Stimulated activated CD8-positive, alpha-beta memory T cell treated with anti-CD3 and anti-CD28 coated beads, Interleukin-4, amount 100 ng/mL, for 1 hour (primary cell): ENCODE measurements around the gene SLC16A10.
"Not testable (repeated sequence)": the region's sequence is repeated elsewhere in the genome, so short reads cannot be mapped to it uniquely, and the experiment has no call there.

Experiments used
- DNase-seq, 2 donors: peaks; one replicate each; pipeline ENCODE4 v3.0.0-alpha.2; 2020; ENCODE audit warnings: low read depth in 2 of 2, low spot score in 1 of 2

Gene SLC16A10

DNA sequence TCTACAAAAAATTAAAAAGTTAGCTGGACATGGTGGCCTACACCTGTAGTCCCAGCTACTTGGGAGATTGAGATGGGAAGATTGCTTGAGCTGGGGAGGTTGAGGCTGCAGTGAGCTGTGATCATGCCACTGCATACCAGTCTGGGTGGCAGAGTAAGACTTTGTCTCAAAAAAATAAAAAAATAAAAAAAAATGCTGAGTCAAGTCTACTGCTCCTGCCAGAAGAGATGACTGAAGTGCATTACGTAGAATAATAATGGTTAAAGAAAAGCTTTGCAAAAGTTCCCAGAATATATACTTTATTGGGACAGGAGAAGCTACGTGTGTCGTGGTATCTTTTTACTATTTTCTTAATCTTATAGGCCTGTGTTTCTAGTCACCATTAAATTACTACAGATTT, 125.3 kb downstream of the SLC16A10 start:
- no peak for DNase-seq

GRCh38 chr6:111215131-111215530, 127.8 kb downstream of the SLC16A10 start:
- no peak for DNase-seq

GRCh38 chr6:111219785-111220184, 132.5 kb downstream of the SLC16A10 start:
- no peak for DNase-seq

DNA sequence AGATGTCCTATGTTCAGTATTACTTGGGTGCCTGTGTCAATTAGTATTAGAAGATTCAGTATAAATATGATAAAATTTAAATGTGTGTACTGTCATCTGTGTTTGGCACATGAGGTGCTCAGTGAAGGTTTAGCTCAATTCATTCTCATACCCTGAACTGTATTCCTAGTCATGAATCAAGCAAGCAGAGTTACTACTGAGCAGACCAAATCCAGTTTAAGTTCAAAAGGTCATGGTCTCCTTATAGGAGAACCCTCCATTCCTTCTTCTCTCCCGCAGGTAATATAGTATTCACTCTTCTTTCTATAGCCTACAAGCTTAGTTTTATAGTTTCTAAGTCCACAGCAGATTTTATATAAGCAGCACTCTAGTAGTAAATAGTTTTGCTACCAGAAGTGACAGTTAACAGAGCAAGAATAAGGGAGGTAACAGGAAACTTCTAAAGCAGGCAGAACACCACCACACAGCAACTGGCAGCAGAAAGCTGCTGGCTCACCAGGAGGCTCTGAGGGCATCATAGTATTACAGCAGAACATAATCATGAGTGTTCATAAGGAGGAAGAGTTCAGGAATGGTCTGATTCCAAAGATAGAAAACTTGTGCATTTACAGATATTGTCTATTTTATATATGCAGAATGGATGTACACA, 133.2 kb downstream of the SLC16A10 start:
- DNase-seq = no peak

GRCh38 chr6:111221804-111222203, 134.5 kb downstream of the SLC16A10 start:
- DNase-seq = no peak

- DNase-seq = no peak
Observed at GRCh38 chr6:111222341-111222740, 135.0 kb downstream of the SLC16A10 start.

DNA sequence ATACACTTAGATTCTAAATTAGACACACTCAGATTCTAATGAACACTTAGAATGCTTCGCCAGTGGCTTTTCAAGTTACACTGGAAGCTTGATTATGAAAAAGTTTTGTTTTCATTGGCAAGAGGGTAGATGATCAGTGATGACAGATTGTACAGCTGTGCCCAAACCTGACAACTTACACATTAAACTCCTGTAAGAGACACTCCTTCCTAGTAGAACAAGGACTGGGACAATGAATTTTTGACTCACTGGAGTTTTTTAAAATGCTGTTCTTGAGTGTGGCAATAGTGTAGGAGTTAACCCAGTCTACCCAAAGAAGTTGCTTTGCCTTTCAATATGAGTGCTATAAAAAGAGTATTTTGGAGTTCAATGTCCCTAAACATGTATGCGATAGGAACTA, 140.8 kb downstream of the SLC16A10 start:
- DNase-seq = no peak

- DNase-seq = no peak
Observed at GRCh38 chr6:111230351-111231089, 143.2 kb downstream of the SLC16A10 start.

GRCh38 chr6:111231090-111231459, 143.8 kb downstream of the SLC16A10 start:
- no peak for DNase-seq

- DNase-seq = no peak
Observed at GRCh38 chr6:111237852-111238251, 150.5 kb downstream of the SLC16A10 start.

- DNase-seq = no peak
Observed at GRCh38 chr6:111238464-111239119, 151.3 kb downstream of the SLC16A10 start.

DNA sequence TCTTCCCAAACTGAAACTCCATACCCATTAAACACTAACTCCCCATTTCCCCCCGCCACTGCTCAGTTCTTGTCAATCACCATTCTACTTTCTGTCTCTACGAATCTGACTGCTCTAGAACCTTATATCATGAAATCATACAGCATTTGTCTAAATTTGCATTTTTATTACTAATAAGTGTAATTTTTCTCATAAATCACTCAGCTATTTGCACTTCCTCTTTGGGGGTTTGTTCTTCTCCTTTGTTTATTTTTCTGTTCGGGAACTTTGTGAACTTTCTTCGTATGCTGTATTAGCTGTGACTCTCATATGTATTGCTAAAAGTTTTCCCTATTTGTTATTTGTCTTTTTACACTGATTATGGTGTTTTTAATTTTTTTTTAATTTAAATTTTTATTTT, 152.2 kb downstream of the SLC16A10 start:
- DNase-seq = no peak

DNA sequence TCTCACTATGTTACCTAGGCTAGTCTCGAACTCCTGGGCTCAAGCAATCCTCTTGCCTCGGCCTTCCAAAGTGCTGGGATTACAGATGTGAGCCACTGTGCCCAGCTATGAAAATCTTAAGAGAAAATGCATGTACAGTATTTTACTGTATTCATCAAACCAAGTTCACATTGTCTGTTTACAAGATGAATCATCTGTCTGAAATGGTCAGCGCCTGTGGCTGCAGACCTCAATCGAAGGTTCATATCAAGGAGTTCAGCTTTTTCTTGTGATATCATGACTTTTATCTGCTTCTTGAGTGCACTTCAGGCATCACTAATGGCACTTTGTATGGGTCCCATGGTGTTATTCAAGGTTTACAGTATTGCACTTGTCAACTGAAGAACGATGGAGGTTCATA, 155.1 kb downstream of the SLC16A10 start:
- no peak for DNase-seq

DNA sequence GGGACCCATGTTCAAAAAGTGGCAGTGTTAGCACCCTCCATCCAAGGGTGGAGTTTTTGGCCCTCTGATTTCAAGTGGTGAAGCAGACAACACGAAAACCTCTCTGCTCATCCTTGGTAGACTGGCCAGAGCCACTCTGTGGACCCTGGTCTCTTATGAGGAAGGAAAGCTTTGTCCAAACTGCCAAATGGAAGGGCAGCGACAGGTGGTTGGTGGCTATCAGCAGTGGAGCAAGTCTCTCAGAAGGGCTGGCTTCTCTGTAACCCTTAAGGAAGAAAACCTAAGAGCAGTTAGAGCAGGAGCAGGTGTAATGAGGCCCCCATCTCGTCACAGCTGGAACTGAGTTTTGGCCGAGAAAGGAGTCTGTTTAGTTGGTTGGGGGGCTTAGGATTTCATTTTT, 155.8 kb downstream of the SLC16A10 start:
- no peak for DNase-seq

- no peak for DNase-seq
Observed at GRCh38 chr6:111248789-111249188, 161.5 kb downstream of the SLC16A10 start.

GRCh38 chr6:111250791-111251354, 163.6 kb downstream of the SLC16A10 start:
- no peak for DNase-seq

DNA sequence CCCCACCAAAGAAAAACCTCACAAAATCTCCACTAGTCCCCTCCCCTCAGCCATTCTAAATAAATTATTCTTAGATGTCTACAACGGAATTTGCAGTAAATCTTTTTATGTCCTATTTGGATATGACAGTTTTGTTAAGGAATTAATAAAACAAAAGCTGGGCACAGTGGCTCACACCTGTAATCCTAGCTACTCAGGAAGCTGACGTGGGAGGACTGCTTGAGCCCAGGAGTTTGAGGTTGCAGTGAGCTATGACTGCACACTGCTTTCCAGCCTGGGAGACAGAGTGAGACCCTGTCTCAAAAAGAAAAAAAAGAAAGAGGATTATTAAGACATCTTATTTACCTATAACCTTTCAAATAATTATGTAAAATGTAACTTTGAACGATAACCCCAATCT, 165.4 kb downstream of the SLC16A10 start:
- DNase-seq = no peak

GRCh38 chr6:111254004-111254778, 166.9 kb downstream of the SLC16A10 start:
- no peak for DNase-seq

DNA sequence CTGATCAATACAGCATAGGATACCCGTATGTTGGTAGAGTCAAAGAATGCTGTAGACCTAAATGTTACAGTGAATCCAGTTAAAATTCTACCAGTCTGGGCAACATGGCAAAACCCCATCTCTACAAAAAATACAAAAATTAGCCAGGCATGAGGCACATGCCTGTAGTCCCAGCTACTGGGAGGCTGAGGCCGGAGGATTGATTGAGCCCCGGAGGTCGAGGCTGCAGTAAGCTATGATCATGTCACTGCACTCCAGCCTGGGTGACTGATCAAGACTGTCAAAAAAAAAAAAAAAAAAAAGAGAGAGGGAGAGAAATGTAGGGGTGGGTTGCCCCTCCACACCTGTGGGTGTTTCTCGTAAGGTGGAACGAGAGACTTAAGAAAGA, 167.5 kb downstream of the SLC16A10 start:
- DNase-seq = no peak

DNA sequence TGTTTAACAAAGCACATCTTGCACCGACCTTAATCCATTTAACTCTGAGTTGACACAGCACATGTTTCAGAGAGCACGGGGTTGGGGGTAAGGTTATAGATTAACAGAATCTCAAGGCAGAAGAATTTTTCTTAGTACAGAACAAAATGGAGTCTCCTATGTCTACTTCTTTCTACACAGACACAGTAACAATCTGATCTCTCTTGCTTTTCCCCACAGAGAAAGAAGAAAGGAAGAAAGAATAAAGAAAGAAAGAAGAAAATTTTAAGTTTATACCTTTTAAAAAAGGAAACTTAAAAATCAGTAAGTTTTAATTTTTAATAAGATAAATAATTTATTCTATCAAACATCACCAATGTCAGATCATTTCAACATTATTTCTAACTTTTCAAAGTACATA, 168.5 kb downstream of the SLC16A10 start:
- DNase-seq = not testable (repeated sequence)

GRCh38 chr6:111256646-111257045, 169.3 kb downstream of the SLC16A10 start:
- no peak for DNase-seq
